Common myeloid progenitor, CD34-positive (primary cell): ENCODE data around the gene MAP3K21.

ENCODE experiments used
- CTCF ChIA-PET: fragments of 350-600 bp; sonication (Branson Sonifier 250); formaldehyde crosslinking; loops from one replicate; lab custom pipeline; 2021; ENCODE audit warnings: antibody characterized with exemption; lab: Charles Lee
- POLR2A ChIA-PET: fragments of 350-600 bp; sonication (Branson Sonifier 250); formaldehyde crosslinking; loops from one replicate; lab custom pipeline; 2021; ENCODE audit warnings: antibody characterized with exemption; lab: Charles Lee
- DNase-seq, 3 donors: peaks; one replicate each; pipeline versions ENCODE4 v3.0.0 to v3.0.0-alpha.2; 2013
- H3K27ac ChIP-seq, 2 experiments: 1 replicate in 1 of 2; 2 replicates in 1 of 2; pipeline ENCODE4 v1.7.0; 2013; ENCODE audit warnings: inconsistent platforms in 2 of 2, low read length in 2 of 2, mild to moderate bottlenecking in 2 of 2, low read depth in 1 of 2, moderate library complexity in 1 of 2; ENCODE audit not compliant: severe bottlenecking in 2 of 2, insufficient read depth in 1 of 2, poor library complexity in 1 of 2
- H3K27me3 ChIP-seq, 5 experiments: replicated peaks in 2 of 5; 1 replicate in 3 of 5; 2 replicates in 2 of 5; pipeline versions ENCODE4 v1.6.1 to v1.7.0; 2013; ENCODE audit warnings: low read length in 4 of 5, mild to moderate bottlenecking in 2 of 5, moderate library complexity in 2 of 5, inconsistent platforms in 1 of 5; ENCODE audit not compliant: insufficient read depth in 5 of 5, control insufficient read depth in 4 of 5
- H3K36me3 ChIP-seq, 4 experiments: 1 replicate in 2 of 4; 2 replicates in 2 of 4; pipeline versions ENCODE4 v1.6.1 to v1.7.0; 2013; ENCODE audit warnings: low read length in 3 of 4, control low read depth in 1 of 4, mild to moderate bottlenecking in 1 of 4; ENCODE audit not compliant: control insufficient read depth in 4 of 4, insufficient read depth in 4 of 4
- H3K4me1 ChIP-seq, 4 experiments: 1 replicate in 3 of 4; 2 replicates in 1 of 4; pipeline versions ENCODE4 v1.6.1 to v1.7.1; 2013; ENCODE audit warnings: low read length in 3 of 4, mild to moderate bottlenecking in 3 of 4, control low read depth in 1 of 4, inconsistent platforms in 1 of 4, moderate library complexity in 1 of 4; ENCODE audit not compliant: control insufficient read depth in 4 of 4, insufficient read depth in 4 of 4; ENCODE audit errors: control extremely low read depth in 1 of 4
- H3K4me3 ChIP-seq, 7 experiments: 1 replicate in 4 of 7; 2 replicates in 3 of 7; pipeline versions ENCODE4 v1.5.1 to v1.7.0; 2013; ENCODE audit warnings: mild to moderate bottlenecking in 7 of 7, low read length in 6 of 7, moderate library complexity in 6 of 7, inconsistent platforms in 2 of 7, low read depth in 2 of 7, control low read depth in 1 of 7; ENCODE audit not compliant: insufficient read depth in 4 of 7, control insufficient read depth in 1 of 7; ENCODE audit errors: extremely low read depth in 1 of 7
- H3K9me3 ChIP-seq, 5 experiments: 1 replicate in 4 of 5; 2 replicates in 1 of 5; pipeline versions ENCODE4 v1.6.1 to v1.7.1; 2013; ENCODE audit warnings: low read length in 4 of 5, mild to moderate bottlenecking in 2 of 5, inconsistent platforms in 1 of 5, low read depth in 1 of 5, moderate library complexity in 1 of 5; ENCODE audit not compliant: control insufficient read depth in 4 of 5, insufficient read depth in 2 of 5; ENCODE audit errors: control extremely low read depth in 1 of 5
- WGBS: methylation state at CpG from one replicate; pipeline ENCODE4 v1.1.5; 2013; ENCODE audit not compliant: insufficient coverage; 5-methylcytosine and 5-hydroxymethylcytosine counted together

MAP3K21 gene

DNA sequence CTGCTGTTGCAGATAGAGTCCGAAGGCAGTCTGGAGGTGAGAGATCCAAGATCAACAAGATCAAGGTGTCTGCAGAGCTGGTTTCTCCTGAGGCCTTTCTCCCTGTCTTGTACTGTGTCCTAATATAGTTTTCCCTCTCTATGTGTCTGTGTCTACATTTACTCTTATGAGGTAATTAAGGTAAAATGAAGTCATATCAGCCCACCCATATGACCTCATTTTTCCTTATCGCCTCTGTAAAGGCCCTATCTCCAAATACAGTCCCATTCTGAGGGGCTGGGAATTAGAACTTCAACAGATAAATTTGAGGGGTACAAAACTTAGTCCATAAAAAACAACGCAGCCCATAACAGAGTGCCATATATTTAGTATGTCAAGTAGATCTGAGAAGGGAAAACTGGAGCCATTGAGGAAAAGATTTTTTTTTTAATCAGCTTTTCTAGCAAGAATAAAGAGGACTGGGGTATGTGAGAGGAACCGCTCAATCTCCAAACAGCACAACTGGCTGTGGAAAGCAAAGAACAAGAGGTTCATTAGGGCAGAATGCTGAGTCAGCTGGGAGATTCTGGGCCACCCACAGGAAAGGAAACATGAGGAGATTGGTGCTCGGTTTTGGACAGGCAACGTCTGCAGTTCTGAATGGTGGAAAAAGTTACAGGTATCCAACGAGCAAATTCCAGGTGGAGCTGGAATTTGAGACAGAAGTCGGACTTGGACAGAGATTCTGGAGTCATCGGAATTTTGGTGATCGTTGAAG is 65.7 kb downstream of the MAP3K21 start:
- DNase-seq, result peak in 2 of 3 donors; percentile 6 to 10
- CTCF ChIA-PET, result interaction anchor here (0.7 to 2.0 kb wide), 5 partner anchors 12 to 32 kb away, joined by 3 to 7 read pairs (median 4); no protein-coding TSS in a partner anchor
- 66% methylated on average over 8 of the region's 10 CpGs for WGBS
- Histone ChIP-seq H3K9me3 (no peaks in the 10 kb centered on the region), H3K36me3 (no peaks in the 10 kb centered on the region), H3K4me3 (no peak overlapping the region), H3K27ac (no peak overlapping the region), H3K27me3 (peaks cover 0 to 3% (median 0%) of the 10 kb centered on the region in 5 experiments), H3K4me1 (no peaks in the 10 kb centered on the region)
- POLR2A ChIA-PET, result no interaction called here

DNA sequence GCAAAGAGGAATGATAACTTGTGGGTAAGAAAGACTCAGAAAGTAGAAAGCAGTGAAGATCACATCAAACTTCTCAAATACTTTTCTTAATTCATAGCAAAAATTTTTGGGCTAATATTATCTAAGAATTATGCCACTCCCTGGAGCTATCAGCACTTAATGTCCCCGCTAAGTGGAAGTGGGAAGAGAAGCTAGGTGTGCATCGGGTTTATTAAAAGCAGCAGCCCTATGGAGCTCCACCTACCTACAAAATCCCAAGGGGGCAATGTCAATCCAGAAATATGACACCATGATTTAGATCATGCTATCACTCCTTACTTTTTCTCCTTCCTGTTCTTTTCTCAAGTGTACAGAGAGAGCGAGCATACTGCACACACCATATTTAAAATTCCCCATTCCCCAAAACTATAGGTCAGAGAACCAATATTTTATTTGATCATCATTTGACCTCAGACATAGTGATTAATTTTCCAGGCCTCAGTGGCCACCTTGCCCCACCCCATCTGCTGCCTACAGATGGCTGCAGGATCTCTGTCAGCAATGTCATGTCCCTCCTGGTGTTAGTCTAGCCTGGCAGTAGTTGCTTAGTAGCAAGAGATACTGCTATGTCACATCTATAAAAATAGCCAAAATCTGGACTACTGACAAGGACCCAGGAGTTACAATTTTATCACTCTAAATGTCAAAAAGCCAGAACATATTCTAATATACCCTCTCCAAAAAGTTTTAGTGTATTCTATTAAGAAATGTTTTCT is 66.6 kb downstream of the MAP3K21 start:
- no peaks in the 10 kb centered on the region for H3K36me3 ChIP-seq
- no peaks in the 10 kb centered on the region for H3K4me1 ChIP-seq
- ChIA-PET CTCF (interaction anchor here (0.6 to 2.0 kb wide), 6 partner anchors 13 to 31 kb away, joined by 3 to 7 read pairs (median 4); no protein-coding TSS in a partner anchor), POLR2A (no interaction called here)
- no peak overlapping the region for H3K4me3 ChIP-seq
- peaks cover 0 to 3% (median 0%) of the 10 kb centered on the region in 5 experiments for H3K27me3 ChIP-seq
- 85% methylated on average over 3 of the region's 3 CpGs for WGBS
- H3K9me3 ChIP-seq, result no peaks in the 10 kb centered on the region
- H3K27ac ChIP-seq, result no peak overlapping the region
- DNase-seq, result no peak

DNA sequence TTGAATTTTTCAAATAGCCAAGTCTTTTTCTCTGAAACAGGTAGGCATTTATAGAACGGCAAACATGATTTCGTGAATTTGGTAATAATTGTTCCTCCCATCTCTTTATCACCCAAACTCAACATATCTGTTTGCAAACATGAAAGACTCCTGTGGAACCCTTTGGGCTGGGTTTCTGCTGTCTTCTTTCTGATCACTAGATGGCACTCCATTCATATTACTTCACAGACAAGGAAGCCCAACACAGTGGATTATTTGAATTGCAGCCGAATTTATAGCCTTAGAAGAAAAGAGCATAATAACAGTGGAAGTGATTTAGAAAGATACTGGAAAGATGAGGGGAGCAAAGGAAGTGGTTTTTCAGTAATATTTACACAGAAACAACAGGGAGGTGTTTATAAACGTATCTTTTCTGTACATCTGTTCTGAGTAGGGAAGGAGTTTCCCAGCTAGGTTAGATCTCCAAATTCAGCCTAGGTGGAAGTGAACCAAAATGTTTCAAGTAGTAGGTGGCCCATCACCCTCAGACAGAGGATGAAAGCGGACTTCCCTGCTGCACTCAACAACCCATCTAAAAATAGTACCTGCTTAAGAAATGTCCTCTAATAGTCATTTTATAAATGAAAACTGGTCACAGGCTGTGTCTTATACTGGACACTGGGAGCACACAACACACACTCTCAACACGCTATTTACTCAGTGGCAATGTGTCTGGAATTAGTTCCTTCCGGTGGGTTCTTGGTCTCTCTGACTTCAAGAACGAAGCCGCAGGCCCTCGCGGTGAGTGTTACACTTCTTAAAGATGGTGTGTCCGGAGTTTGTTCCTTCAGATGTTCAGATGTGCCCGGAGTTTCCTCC is 67.6 kb downstream of the MAP3K21 start:
- peak; percentile 45 to 71 (median 66) for DNase-seq
- WGBS, result 67% methylated on average over 10 of the region's 13 CpGs
- POLR2A ChIA-PET, result no interaction called here
- Histone ChIP-seq H3K4me1 (no peaks in the 10 kb centered on the region), H3K27me3 (peaks cover 0 to 3% (median 0%) of the 10 kb centered on the region in 5 experiments), H3K4me3 (no peak overlapping the region), H3K36me3 (no peaks in the 10 kb centered on the region), H3K27ac (no peak overlapping the region), H3K9me3 (no peaks in the 10 kb centered on the region)
- CTCF ChIA-PET, result interaction anchor here (0.9 to 1.6 kb wide), 8 partner anchors 9 to 719 kb away, joined by 3 to 5 read pairs (median 3); no protein-coding TSS in a partner anchor

DNA sequence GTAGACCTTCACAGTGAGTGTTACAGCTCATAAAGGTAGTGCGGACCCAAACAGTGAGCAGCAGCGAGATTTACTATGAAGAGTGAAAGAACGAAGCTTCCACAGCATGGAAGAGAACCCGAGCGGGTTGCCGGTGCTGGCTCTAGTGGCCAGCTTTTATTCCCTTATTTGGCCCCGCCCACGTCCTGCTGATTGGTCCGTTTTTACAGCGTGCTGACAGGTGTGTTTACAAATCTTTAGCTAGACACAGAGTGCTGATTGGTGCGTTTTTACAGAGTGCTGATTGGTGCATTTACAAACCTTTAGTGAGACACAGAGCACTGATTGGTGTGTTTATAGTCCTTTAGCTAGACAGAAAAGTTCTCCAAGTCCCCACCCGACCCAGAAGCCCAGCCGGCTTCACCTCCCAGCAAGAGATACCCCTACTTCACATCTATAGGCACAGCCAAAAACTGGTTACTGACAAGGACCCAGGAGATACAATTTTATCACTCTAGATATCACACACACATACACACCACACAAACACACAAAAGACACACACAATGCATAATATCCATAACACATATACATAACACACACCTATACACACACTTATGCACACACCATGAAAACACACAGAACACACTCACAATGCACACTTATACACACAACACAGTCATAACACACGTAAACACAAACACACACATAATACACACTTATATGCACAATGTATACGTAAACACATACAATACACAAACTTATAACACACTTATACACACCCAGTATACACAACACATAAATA is 68.5 kb downstream of the MAP3K21 start:
- ChIA-PET POLR2A (no interaction called here), CTCF (interaction anchor here (0.6 to 1.6 kb wide), 9 partner anchors 8 to 718 kb away, joined by 3 to 5 read pairs (median 3); no protein-coding TSS in a partner anchor)
- DNase-seq, result no peak
- Histone ChIP-seq H3K27me3 (peaks cover 0 to 3% (median 0%) of the 10 kb centered on the region in 5 experiments), H3K9me3 (no peaks in the 10 kb centered on the region), H3K4me1 (no peaks in the 10 kb centered on the region), H3K36me3 (no peaks in the 10 kb centered on the region), H3K27ac (no peak overlapping the region), H3K4me3 (no peak overlapping the region)
- 92% methylated on average over 15 of the region's 15 CpGs for WGBS

DNA sequence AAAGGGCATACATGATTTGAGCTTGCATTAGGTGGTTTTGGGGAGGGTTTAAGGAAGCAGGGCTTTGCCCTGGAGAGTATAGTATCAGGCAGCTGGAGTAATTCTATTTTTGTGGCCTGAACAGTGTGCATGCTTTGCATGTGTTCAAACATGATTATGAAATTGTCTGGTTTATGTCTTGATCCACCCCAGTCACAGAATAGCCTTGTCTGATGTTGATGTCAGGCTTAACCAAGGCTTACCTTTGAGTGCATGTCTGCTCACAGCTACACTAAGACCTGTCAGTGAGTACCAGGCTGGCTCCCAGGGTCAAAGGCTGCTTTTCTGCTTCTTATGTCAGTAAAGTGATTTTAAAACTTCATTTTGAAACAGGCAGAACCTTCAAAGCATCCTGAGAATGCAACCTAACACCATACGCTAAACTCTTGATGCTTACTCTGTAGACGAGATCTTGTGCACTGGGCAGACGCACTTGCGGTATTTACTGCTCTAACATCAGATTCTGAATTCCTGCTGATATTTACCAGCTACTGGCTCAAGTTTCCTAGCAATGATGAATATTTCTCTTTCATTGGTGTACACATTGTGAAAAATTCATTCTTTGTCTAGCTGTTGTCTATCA is 78.9 kb downstream of the MAP3K21 start:
- Histone ChIP-seq H3K36me3 (no peaks in the 10 kb centered on the region), H3K9me3 (peaks cover 0 to 6% (median 0%) of the 10 kb centered on the region in 5 experiments), H3K4me3 (no peak overlapping the region), H3K27me3 (no peaks in the 10 kb centered on the region), H3K27ac (no peak overlapping the region), H3K4me1 (no peaks in the 10 kb centered on the region)
- no peak for DNase-seq
- CTCF ChIA-PET, result interaction anchor here (1.4 kb wide), 1 partner anchor 11 kb away, joined by 5 read pairs; no protein-coding TSS in a partner anchor
- 97% methylated on average over 4 of the region's 4 CpGs for WGBS
- POLR2A ChIA-PET, result no interaction called here
